Measurements from ENCODE around the gene GATAD2A.

DNA sequence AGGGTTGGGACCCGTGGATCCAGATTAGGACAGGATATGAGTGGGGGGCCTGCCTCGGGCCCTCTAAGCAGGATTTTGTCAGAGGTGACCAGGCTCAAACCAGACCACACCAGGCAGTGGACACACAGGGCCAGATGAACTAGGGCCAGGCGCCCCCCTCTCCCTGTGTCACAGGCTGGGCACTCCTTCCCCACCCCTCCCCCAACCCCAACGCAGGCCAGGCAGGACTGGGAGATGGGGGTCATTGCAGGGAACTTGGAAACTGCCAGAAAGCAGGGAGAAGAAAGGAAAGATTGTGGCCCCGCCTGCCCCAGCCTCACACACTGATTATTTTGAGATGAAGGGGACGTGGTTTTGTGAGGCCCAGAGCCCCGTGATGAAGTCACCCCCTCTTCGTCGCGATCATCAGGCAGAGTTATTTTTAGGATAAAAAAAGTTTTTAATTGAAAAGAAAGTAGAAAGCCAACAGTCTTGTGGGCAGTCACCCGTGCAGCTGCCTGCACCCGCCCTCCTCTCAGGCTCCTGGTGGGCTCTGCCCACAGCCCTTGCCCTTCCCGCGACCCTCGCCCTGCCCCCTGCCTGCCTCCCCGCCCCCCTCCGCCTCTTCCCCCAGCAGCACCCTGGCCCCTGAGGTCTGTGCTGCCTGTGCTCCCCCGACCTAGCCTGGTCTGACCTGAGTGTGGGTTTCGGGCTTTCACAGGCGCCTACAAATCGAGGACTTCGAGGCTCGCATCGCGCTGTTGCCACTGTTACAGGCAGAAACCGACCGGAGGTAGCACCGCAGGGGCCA lies 121.3 kb downstream of the GATAD2A start:
- TF ChIP-seq KDM4B (CRISPR knock-in tag; IDR thresholded peaks at IDR 0.05) (no peak), NR3C1 (CRISPR knock-in tag; IDR thresholded peaks at IDR 0.05) (no peak), ZZZ3 (CRISPR knock-in tag; IDR thresholded peaks at IDR 0.05; ENCODE audit: borderline replicate concordance) (no peak), ZNF367 (CRISPR knock-in tag; IDR thresholded peaks at IDR 0.05; ENCODE audit: borderline replicate concordance) (no peak), GABPA (IDR thresholded peaks at IDR 0.05; ENCODE audit: low read depth, low read length) (no peak), GABPA (CRISPR knock-in tag; IDR thresholded peaks at IDR 0.05; ENCODE audit: low read depth) (no peak), ZNF281 (CRISPR knock-in tag; IDR thresholded peaks at IDR 0.05; ENCODE audit: borderline replicate concordance) (no peak), ONECUT2 (CRISPR knock-in tag; IDR thresholded peaks at IDR 0.05) (no peak)
- TF ChIP-seq, protein P1, sequence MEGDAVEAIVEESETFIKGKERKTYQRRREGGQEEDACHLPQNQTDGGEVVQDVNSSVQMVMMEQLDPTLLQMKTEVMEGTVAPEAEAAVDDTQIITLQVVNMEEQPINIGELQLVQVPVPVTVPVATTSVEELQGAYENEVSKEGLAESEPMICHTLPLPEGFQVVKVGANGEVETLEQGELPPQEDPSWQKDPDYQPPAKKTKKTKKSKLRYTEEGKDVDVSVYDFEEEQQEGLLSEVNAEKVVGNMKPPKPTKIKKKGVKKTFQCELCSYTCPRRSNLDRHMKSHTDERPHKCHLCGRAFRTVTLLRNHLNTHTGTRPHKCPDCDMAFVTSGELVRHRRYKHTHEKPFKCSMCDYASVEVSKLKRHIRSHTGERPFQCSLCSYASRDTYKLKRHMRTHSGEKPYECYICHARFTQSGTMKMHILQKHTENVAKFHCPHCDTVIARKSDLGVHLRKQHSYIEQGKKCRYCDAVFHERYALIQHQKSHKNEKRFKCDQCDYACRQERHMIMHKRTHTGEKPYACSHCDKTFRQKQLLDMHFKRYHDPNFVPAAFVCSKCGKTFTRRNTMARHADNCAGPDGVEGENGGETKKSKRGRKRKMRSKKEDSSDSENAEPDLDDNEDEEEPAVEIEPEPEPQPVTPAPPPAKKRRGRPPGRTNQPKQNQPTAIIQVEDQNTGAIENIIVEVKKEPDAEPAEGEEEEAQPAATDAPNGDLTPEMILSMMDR (CRISPR knock-in tag; IDR thresholded peaks at IDR 0.05): no peak
- TF ChIP-seq, protein P2, sequence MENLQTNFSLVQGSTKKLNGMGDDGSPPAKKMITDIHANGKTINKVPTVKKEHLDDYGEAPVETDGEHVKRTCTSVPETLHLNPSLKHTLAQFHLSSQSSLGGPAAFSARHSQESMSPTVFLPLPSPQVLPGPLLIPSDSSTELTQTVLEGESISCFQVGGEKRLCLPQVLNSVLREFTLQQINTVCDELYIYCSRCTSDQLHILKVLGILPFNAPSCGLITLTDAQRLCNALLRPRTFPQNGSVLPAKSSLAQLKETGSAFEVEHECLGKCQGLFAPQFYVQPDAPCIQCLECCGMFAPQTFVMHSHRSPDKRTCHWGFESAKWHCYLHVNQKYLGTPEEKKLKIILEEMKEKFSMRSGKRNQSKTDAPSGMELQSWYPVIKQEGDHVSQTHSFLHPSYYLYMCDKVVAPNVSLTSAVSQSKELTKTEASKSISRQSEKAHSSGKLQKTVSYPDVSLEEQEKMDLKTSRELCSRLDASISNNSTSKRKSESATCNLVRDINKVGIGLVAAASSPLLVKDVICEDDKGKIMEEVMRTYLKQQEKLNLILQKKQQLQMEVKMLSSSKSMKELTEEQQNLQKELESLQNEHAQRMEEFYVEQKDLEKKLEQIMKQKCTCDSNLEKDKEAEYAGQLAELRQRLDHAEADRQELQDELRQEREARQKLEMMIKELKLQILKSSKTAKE (CRISPR knock-in tag; IDR thresholded peaks at IDR 0.05; ENCODE audit: borderline replicate concordance): no peak
